Thymus (tissue), 11 donors: ENCODE results near the gene CCR5AS.
"Not testable (repeated sequence)": the region's sequence is repeated elsewhere in the genome, so short reads cannot be mapped to it uniquely, and the experiment has no call there.

Experiments used
- DNase-seq, 9 donors: peaks; one replicate each; pipeline ENCODE4 v3.0.0-alpha.2; 2013; ENCODE audit warnings: low spot score in 9 of 9, low read depth in 6 of 9, missing footprints in 1 of 9
- H3K27ac ChIP-seq, 2 donors: one replicate each; pipeline ENCODE4 v1.5.1; 2013; ENCODE audit warnings: control low read depth in 1 of 2, low read depth in 1 of 2, low read length in 1 of 2, mild to moderate bottlenecking in 1 of 2, moderate library complexity in 1 of 2
- H3K27me3 ChIP-seq, 2 donors: one replicate each; pipeline ENCODE4 v1.5.1; 2013; ENCODE audit warnings: low read length in 1 of 2; ENCODE audit not compliant: control insufficient read depth in 2 of 2, insufficient read depth in 1 of 2
- H3K36me3 ChIP-seq, 2 donors: one replicate each; pipeline ENCODE4 v1.5.1; 2013; ENCODE audit warnings: low read length in 1 of 2, mild to moderate bottlenecking in 1 of 2, moderate library complexity in 1 of 2; ENCODE audit not compliant: control insufficient read depth in 2 of 2, insufficient read depth in 2 of 2
- H3K4me1 ChIP-seq, 2 donors: one replicate each; pipeline ENCODE4 v1.5.1; 2013; ENCODE audit warnings: low read length in 2 of 2; ENCODE audit not compliant: control insufficient read depth in 2 of 2, insufficient read depth in 2 of 2
- H3K4me3 ChIP-seq, 2 donors: one replicate each; pipeline ENCODE4 v1.5.1; 2013; ENCODE audit warnings: low read length in 2 of 2, control low read depth in 1 of 2, mild to moderate bottlenecking in 1 of 2
- H3K9me3 ChIP-seq, 2 donors: one replicate each; pipeline ENCODE4 v1.5.1; 2013; ENCODE audit warnings: low read length in 1 of 2, mild to moderate bottlenecking in 1 of 2; ENCODE audit not compliant: control insufficient read depth in 2 of 2, insufficient read depth in 1 of 2
- WGBS: extraction: QIAGEN DNeasy Blood & Tissue Kit; methylation state at CpG from one replicate; pipeline ENCODE4 v1.1.7; 2013; 5-methylcytosine and 5-hydroxymethylcytosine counted together
- donor health status: healthy.

CCR5AS gene

GRCh38 chr3:46447228-46447985 is 40.5 kb upstream of the CCR5AS start:
- Histone ChIP-seq H3K9me3 (peaks cover 0 to 4% of the 10 kb centered on the region in 2 donors), H3K27ac (no peak overlapping the region), H3K36me3 (no peaks in the 10 kb centered on the region), H3K27me3 (no peaks in the 10 kb centered on the region), H3K4me1 (peaks cover 0 to 12% of the 10 kb centered on the region in 2 donors), H3K4me3 (no peak overlapping the region)
- DNase-seq: no peak
- WGBS: 75% methylated on average over 5 of the region's 5 CpGs

GRCh38 chr3:46442576-46443530 is 36.0 kb upstream of the CCR5AS start:
- no peaks in the 10 kb centered on the region for H3K36me3 ChIP-seq
- DNase-seq: peak in 4 of 9 donors; percentile 45 to 58 (median 53)
- H3K27me3 ChIP-seq: no peaks in the 10 kb centered on the region
- H3K9me3 ChIP-seq: peaks cover 0 to 4% of the 10 kb centered on the region in 2 donors
- 87% methylated on average over 16 of the region's 16 CpGs for WGBS
- no peak overlapping the region for H3K27ac ChIP-seq
- H3K4me3 ChIP-seq: no peak overlapping the region
- peaks cover 0 to 42% of the 10 kb centered on the region in 2 donors for H3K4me1 ChIP-seq

GRCh38 chr3:46440531-46441294 is 33.8 kb upstream of the CCR5AS start:
- H3K4me3 ChIP-seq: no peak overlapping the region
- no peaks in the 10 kb centered on the region for H3K27me3 ChIP-seq
- DNase-seq: peak in 8 of 9 donors; percentile 34 to 87 (median 53)
- WGBS: 69% methylated on average over 4 of the region's 4 CpGs
- H3K27ac ChIP-seq: peak overlapping the region in 1 of 2 donors; percentile 80
- H3K36me3 ChIP-seq: no peaks in the 10 kb centered on the region
- H3K9me3 ChIP-seq: peaks cover 0 to 4% of the 10 kb centered on the region in 2 donors
- H3K4me1 ChIP-seq: peaks cover 0 to 42% of the 10 kb centered on the region in 2 donors

GRCh38 chr3:46438831-46439230 is 32.0 kb upstream of the CCR5AS start:
- H3K27ac ChIP-seq: no peak overlapping the region
- H3K4me1 ChIP-seq: peaks cover 0 to 47% of the 10 kb centered on the region in 2 donors
- peak in 1 of 9 donors; percentile 48 for DNase-seq
- no peaks in the 10 kb centered on the region for H3K36me3 ChIP-seq
- no peaks in the 10 kb centered on the region for H3K27me3 ChIP-seq
- peaks cover 0 to 4% of the 10 kb centered on the region in 2 donors for H3K9me3 ChIP-seq
- no peak overlapping the region for H3K4me3 ChIP-seq
- 72% methylated on average over 3 of the region's 3 CpGs for whole genome bisulfite sequencing

GRCh38 chr3:46435081-46435726 is 28.3 kb upstream of the CCR5AS start:
- Histone ChIP-seq H3K27me3 (no peaks in the 10 kb centered on the region), H3K4me1 (peaks cover 0 to 19% of the 10 kb centered on the region in 2 donors), H3K9me3 (peaks cover 0 to 6% of the 10 kb centered on the region in 2 donors), H3K4me3 (no peak overlapping the region), H3K36me3 (no peaks in the 10 kb centered on the region), H3K27ac (peak overlapping the region in 1 of 2 donors; percentile 8)
- 95% methylated on average over 3 of the region's 3 CpGs for WGBS
- DNase-seq: peak in 2 of 9 donors; percentile 24 to 53

- 89% methylated on average over 1 of the region's 1 CpG for WGBS
- peaks cover 0 to 6% of the 10 kb centered on the region in 2 donors for H3K9me3 ChIP-seq
- no peak for DNase-seq
- H3K27me3 ChIP-seq: no peaks in the 10 kb centered on the region
- H3K36me3 ChIP-seq: no peaks in the 10 kb centered on the region
- H3K27ac ChIP-seq: no peak overlapping the region
- no peak overlapping the region for H3K4me3 ChIP-seq
- H3K4me1 ChIP-seq: peaks cover 0 to 13% of the 10 kb centered on the region in 2 donors
Measured at GRCh38 chr3:46433841-46434240, 27.0 kb upstream of the CCR5AS start.

GRCh38 chr3:46433118-46433517 is 26.3 kb upstream of the CCR5AS start:
- 27% methylated on average over 4 of the region's 4 CpGs for WGBS
- not testable (repeated sequence) for H3K9me3 ChIP-seq, DNase-seq, H3K4me3 ChIP-seq, H3K27me3 ChIP-seq, H3K4me1 ChIP-seq, H3K27ac ChIP-seq, H3K36me3 ChIP-seq

GRCh38 chr3:46431905-46432304 is 25.0 kb upstream of the CCR5AS start:
- WGBS: 90% methylated on average over 5 of the region's 5 CpGs
- DNase-seq: not testable (repeated sequence)

More at GRCh38 chr3:46431905-46432304, 25.0 kb upstream of the CCR5AS start:
- not testable (repeated sequence) for H3K27ac ChIP-seq, H3K4me3 ChIP-seq, H3K4me1 ChIP-seq, H3K9me3 ChIP-seq, H3K27me3 ChIP-seq, H3K36me3 ChIP-seq
